Fibroblast of mammary gland (primary cell): ENCODE data around the gene PPP1R13B.

Source experiments
- DNase-seq: peaks from one replicate; pipeline ENCODE4 v3.0.0-alpha.2; 2010; ENCODE audit warnings: low read depth
- H3K4me3 ChIP-seq: 2 replicates; pipeline ENCODE4 v1.5.1; 2011; ENCODE audit warnings: low read depth, mild to moderate bottlenecking, low read length, moderate library complexity; ENCODE audit not compliant: control insufficient read depth
- TF ChIP-seq, protein P1 (sequence below): conservative IDR thresholded peaks from 2 replicates; pipeline ENCODE4 v1.5.1; 2011; ENCODE audit warnings: low read depth, low read length, inconsistent platforms; ENCODE audit not compliant: control insufficient read depth, insufficient read depth

Gene PPP1R13B

DNA sequence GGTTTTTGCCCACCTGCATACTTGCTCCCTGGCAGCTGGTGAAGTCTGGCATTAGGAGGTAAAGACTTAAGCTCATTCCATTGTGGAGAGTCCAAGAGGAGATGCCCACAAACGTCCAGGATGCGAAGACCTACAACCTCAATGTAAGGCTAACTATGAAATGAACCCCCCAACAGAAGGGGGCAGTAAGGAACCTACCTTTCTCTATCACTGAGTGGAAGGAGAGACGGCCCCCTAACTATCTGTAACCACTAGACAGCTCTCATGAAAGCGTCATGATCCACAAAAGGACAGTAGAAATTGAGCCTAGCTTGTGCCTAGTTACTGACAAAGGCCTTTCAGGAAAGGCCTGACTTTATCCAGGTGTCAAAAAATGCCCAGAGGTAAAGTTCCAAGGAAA is 76.5 kb downstream of the PPP1R13B start:
- DNase-seq = no peak
- TF ChIP-seq, protein P1, sequence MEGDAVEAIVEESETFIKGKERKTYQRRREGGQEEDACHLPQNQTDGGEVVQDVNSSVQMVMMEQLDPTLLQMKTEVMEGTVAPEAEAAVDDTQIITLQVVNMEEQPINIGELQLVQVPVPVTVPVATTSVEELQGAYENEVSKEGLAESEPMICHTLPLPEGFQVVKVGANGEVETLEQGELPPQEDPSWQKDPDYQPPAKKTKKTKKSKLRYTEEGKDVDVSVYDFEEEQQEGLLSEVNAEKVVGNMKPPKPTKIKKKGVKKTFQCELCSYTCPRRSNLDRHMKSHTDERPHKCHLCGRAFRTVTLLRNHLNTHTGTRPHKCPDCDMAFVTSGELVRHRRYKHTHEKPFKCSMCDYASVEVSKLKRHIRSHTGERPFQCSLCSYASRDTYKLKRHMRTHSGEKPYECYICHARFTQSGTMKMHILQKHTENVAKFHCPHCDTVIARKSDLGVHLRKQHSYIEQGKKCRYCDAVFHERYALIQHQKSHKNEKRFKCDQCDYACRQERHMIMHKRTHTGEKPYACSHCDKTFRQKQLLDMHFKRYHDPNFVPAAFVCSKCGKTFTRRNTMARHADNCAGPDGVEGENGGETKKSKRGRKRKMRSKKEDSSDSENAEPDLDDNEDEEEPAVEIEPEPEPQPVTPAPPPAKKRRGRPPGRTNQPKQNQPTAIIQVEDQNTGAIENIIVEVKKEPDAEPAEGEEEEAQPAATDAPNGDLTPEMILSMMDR = no peak
- H3K4me3 ChIP-seq = no peak overlapping the region

DNA sequence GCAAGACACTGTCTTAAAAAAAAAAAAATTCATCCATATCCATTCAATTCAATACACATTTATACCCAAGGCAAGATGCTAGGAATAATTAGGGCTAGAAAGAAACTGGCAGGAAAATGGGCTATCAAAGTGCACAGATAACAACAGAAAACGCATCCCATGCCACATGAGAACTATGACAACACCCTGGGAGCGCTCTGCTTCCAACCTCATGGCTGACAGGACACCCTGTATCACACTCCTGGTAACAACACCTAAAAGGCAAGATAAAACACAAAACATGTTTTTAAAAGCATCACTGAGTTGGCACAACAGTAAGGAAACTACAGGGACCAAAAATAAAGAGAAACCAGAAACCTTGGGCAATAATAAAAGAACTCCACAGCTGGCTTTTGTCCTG is 76.9 kb downstream of the PPP1R13B start:
- TF ChIP-seq, protein P1 = no peak
- no peak overlapping the region for H3K4me3 ChIP-seq
- DNase-seq = no peak

DNA sequence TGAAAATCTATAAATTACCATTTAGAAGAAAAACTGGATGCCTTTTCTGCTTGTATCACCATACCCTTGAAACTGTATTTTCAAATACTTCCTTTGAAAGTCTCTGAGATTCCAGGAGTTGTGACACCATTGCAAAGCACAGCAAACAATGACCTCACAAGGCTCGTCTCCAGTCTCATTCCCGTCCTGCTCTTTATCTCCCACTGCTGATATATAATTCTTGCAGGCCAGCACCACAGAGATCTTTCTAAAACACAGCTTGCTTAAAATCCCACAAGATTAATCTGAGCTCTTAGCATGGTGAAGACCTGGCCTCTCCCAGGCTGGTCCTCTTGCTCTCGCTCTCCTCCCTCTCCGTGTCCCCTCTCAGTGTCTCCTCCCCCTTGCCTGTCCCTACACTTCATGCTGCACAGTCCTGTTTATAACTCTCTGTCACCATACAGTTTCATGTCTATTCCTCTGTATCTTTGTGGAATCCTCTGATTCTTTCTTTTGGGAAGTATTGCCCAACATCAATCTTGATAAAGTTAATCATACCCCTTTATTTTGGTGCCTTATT is 80.0 kb downstream of the PPP1R13B start:
- DNase-seq = no peak
- H3K4me3 ChIP-seq = no peak overlapping the region
- TF ChIP-seq, protein P1 = no peak

DNA sequence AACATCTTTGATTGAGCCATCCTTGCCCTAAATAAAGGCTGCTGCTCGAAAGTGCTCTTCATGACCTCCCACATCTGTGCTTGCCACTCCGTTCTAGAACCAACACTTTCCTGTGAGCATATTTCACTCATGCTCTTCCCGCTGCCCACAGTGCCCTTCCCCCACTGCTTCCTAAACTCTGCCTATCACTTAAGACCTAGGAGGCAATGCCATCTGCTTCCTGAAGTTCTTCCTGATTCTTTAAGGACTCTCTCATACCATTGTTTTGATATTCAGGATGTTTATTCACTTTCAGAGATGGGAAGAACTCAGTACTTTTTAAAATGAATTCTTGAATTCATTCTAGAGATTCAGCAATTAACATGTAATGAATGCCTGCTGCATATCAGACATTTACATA is 81.8 kb downstream of the PPP1R13B start:
- TF ChIP-seq, protein P1 = no peak
- DNase-seq = no peak
- no peak overlapping the region for H3K4me3 ChIP-seq

DNA sequence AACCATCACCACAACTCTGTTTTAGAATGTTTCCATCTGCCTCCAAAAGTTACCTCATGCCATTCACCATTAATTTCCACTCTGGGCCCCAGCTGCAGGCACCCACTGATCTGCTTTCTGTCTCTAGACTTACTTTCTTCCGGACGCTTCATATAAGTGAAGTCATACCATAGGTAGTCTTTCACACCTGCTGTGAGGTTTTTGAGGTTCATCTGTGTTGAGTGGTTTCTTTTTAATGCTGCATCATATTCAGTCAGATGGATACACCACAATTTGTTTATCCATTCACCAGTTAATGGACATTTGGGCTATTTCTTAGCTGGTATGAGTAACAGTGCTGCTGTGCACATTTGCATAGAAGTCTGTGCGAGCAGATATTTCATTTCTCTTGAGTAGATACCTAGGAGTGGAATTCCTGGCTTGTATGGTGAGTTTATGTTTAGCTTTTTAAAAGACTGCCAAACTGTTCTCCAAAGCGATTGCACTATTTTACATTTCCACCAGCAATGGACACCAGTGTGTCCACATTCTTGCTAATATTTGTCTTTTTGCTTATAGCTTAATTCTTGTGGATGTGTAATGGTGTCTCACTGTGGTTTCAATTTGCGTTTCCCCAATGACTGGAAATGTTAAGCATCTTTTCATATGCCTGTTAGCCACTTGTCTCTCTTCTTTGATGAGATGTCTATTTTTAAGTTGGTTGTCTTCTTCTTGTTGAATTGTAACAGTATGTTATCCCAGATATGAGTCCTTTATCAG is 83.5 kb downstream of the PPP1R13B start:
- no peak overlapping the region for H3K4me3 ChIP-seq
- TF ChIP-seq, protein P1 = no peak
- no peak for DNase-seq

DNA sequence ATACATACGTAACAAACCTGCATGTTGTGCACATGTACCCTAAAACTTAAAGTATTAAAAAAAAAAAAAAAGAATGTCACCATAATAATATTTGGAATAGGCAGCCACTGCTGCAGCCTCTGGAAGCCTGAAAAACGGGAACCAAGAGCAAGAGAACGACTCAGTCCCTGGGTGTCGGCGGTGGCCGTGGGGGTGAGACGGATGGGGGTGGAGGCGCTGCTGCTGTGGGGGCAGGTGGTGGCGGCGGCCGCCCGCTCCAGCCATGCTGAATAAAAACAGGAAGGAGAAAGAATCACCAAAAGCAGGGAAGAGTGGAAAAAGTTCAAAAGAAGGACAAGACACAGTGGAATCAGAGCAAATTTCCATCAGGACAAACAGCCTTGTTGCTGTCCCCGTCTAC is 84.8 kb downstream of the PPP1R13B start:
- TF ChIP-seq, protein P1 = no peak

More for the DNA sequence above, 84.8 kb downstream of the PPP1R13B start:
- no peak for DNase-seq
- H3K4me3 ChIP-seq = no peak overlapping the region
